Progenitor cell of endocrine pancreas (in vitro differentiated cells): Measurements from ENCODE around the gene BSCL2. TPM values are rescaled to one million over a fixed set of nuclear protein-coding genes. Genes with fewer than 3 reads are reported as not detected.

Experiments
- DNase-seq: peaks from one replicate; pipeline ENCODE4 v3.0.0; 2021; ENCODE audit warnings: low spot score; ENCODE audit not compliant: unreplicated experiment
- H3K27ac Mint-ChIP-seq: 2 replicates; pipeline ENCODE4 v1.8.0; 2021; ENCODE audit warnings: mild to moderate bottlenecking, moderate library complexity, mixed read lengths
- H3K27me3 Mint-ChIP-seq: 2 replicates; pipeline ENCODE4 v1.8.0; 2021; ENCODE audit warnings: mixed read lengths
- H3K36me3 Mint-ChIP-seq: 2 replicates; pipeline ENCODE4 v1.8.0; 2022; ENCODE audit warnings: mixed read lengths; ENCODE audit not compliant: insufficient read depth
- H3K4me1 Mint-ChIP-seq: 2 replicates; pipeline ENCODE4 v1.8.0; 2021; ENCODE audit warnings: low read depth, mixed read lengths
- H3K4me3 Mint-ChIP-seq: 2 replicates; pipeline ENCODE4 v1.8.0; 2021; ENCODE audit warnings: low read depth, mild to moderate bottlenecking, moderate library complexity, mixed read lengths
- H3K9me3 Mint-ChIP-seq: 2 replicates; pipeline ENCODE4 v1.8.0; 2021; ENCODE audit warnings: low read depth, mixed read lengths
- total RNA-seq: library from RNA; stranded (reverse); gene quantifications from 2 replicates; pipeline ENCODE4 v1.2.1, GENCODE V29; 2021
- TF ChIP-seq, protein P1 (sequence below): fragments of 200-600 bp; sonication (generic); IDR thresholded peaks from one replicate; pipeline ENCODE4 v1.5.0; 2021; ENCODE audit warnings: antibody characterized with exemption, mild to moderate bottlenecking; ENCODE audit not compliant: unreplicated experiment

The BSCL2 gene
- total RNA-seq, 1 donor from 2014 or later = 84.9 TPM

DNA sequence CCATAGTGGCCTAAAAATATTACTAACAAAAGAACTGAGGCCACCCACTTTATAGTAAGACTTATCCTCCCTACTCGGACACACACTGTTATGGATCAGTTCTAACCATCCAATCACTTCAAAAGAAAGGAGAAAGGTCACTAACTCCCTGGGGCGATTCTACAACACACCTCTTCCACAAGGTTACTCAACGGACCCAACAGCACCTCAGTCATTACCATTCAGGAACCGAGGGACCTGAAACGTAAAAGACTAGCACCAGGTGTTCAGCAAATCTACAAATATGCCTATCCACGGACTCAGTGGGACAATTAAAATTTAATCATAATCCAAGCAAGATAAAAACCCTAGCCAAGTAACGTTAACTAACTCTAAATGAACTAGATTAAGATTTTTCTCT, 18.4 kb upstream of the BSCL2 start:
- Mint-ChIP-seq H3K9me3 (no peaks in the 10 kb centered on the region), H3K27ac (peak overlapping the region; percentile 91), H3K4me3 (peak overlapping the region; percentile 85), H3K4me1 (peaks cover 30% of the 10 kb centered on the region), H3K27me3 (no peaks in the 10 kb centered on the region), H3K36me3 (peaks cover 32% of the 10 kb centered on the region)
- DNase-seq = no peak
- TF ChIP-seq, protein P1, sequence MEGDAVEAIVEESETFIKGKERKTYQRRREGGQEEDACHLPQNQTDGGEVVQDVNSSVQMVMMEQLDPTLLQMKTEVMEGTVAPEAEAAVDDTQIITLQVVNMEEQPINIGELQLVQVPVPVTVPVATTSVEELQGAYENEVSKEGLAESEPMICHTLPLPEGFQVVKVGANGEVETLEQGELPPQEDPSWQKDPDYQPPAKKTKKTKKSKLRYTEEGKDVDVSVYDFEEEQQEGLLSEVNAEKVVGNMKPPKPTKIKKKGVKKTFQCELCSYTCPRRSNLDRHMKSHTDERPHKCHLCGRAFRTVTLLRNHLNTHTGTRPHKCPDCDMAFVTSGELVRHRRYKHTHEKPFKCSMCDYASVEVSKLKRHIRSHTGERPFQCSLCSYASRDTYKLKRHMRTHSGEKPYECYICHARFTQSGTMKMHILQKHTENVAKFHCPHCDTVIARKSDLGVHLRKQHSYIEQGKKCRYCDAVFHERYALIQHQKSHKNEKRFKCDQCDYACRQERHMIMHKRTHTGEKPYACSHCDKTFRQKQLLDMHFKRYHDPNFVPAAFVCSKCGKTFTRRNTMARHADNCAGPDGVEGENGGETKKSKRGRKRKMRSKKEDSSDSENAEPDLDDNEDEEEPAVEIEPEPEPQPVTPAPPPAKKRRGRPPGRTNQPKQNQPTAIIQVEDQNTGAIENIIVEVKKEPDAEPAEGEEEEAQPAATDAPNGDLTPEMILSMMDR = no peak

DNA sequence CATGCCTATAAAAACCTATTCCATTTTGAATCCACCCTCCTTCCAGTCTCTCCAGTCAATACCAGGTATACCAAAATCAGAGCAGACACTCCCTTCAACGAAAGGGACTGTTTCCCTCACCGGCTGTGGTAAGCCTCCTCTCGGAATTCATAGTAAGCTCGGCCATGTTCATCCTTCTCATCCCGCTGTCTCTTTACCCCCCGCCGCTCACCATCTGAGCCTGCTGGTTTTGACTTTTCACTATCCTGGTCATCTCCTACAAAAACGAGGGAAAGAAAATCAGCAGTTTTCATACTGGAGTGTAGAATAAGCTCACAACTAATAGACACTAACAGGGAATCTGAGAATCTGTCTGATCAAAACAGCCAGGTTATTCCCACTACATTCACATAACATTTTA, 16.9 kb upstream of the BSCL2 start:
- peaks cover 29% of the 10 kb centered on the region for H3K4me1 Mint-ChIP-seq
- no peak for DNase-seq
- TF ChIP-seq, protein P1 = no peak
- no peaks in the 10 kb centered on the region for H3K27me3 Mint-ChIP-seq
- H3K36me3 Mint-ChIP-seq = peaks cover 40% of the 10 kb centered on the region
- peak overlapping the region; percentile 85 for H3K4me3 Mint-ChIP-seq
- H3K9me3 Mint-ChIP-seq = no peaks in the 10 kb centered on the region
- H3K27ac Mint-ChIP-seq = no peak overlapping the region

DNA sequence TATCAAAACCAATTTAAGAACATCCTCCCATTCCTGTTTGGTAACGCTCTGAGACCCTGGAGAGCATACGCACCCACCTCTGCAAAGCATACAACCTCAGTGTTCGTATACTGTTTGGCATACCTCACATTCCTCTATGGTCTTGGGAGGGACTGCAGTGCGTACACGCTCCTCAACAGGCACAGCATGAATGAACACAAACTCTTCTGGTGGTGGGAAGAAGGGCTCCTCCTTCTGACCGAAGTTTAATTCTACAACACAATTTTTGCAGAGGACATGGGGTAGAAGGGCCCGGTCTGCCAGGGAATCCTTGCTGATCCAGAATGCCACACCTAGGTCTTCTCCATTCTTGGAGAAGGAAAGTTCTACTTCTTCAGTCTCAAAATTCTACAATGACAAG, 14.8 kb upstream of the BSCL2 start:
- peak overlapping the region; percentile 90 for H3K27ac Mint-ChIP-seq

DNA sequence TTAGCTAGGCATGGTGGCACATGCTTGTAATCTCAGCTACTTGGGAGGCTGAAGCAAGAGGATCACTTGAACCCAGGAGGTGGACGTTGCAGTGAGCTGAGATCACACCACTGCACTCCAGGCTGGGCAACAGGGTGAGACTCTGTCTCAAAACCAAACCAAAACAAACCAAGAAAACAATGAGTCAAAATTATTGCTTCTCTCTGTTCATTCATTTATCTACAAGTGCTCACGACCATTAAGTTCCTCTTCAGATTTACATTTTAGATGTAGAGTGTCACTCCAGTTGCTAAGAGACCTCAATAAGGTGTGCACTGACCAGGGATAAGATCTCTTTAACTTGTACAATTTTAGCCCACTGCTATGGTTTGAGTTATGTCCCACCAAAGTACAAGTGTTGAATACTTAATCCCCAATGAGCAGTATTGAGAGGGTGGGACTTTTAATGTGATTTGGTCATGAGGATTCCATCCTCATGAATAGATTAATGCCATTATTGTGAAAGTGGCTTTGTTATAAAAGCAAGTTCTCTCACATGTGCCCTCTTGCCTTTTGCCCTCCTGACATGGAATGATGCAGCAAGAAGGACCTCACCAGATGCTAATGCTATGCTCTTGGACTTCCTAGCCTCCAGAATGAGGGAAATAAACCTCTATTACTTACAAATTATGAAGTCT, 12.2 kb upstream of the BSCL2 start:
- TF ChIP-seq, protein P1 = no peak
- H3K27ac Mint-ChIP-seq = no peak overlapping the region
- H3K36me3 Mint-ChIP-seq = peaks cover 52% of the 10 kb centered on the region
- H3K4me1 Mint-ChIP-seq = peaks cover 11% of the 10 kb centered on the region
- H3K9me3 Mint-ChIP-seq = no peaks in the 10 kb centered on the region
- DNase-seq = no peak
- no peak overlapping the region for H3K4me3 Mint-ChIP-seq
- H3K27me3 Mint-ChIP-seq = no peaks in the 10 kb centered on the region

More for the DNA sequence above, 14.8 kb upstream of the BSCL2 start:
- H3K9me3 Mint-ChIP-seq = no peaks in the 10 kb centered on the region
- TF ChIP-seq, protein P1 = peak; percentile 38
- H3K4me3 Mint-ChIP-seq = no peak overlapping the region
- H3K36me3 Mint-ChIP-seq = peaks cover 47% of the 10 kb centered on the region
- DNase-seq = no peak
- H3K4me1 Mint-ChIP-seq = peaks cover 23% of the 10 kb centered on the region
- H3K27me3 Mint-ChIP-seq = no peaks in the 10 kb centered on the region

DNA sequence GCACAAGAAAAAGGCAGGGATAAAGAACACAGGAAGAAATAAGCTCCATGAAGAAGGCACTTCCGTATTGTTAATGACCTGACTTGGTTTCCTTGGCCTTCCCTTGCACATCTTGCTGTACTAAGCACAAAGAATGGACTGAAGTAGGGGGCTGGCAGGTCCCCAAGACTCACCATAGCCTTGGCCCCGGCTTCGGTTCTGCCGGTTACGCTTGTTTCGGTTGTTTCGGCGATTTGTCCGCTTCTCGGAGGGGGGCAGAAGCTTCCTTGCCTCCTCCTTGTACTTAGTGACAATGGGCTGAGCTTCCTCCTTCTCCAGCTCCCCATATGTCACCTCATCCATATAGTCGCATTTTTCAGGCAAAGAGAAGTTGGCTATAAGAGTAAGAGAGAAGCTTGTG, 9.6 kb upstream of the BSCL2 start:
- H3K27me3 Mint-ChIP-seq = no peaks in the 10 kb centered on the region
- H3K9me3 Mint-ChIP-seq = no peaks in the 10 kb centered on the region
- H3K4me1 Mint-ChIP-seq = peaks cover 15% of the 10 kb centered on the region
- H3K36me3 Mint-ChIP-seq = peaks cover 46% of the 10 kb centered on the region
- TF ChIP-seq, protein P1 = no peak
- DNase-seq = no peak
- no peak overlapping the region for H3K27ac Mint-ChIP-seq
- H3K4me3 Mint-ChIP-seq = no peak overlapping the region
